DMS114 treated with DMSO at 0.1 percent for 48 hours (cell line): ENCODE results near the gene KCNE4.

Experiments used
- DNase-seq: peaks from one replicate; lab custom pipeline; 2025; ENCODE audit not compliant: unreplicated experiment; lab: John Stamatoyannopoulos, UW

KCNE4 gene

GRCh38 chr2:223083402-223084070 lies 31.5 kb downstream of the KCNE4 start:
- DNase-seq: no peak

- no peak for DNase-seq
Observed at GRCh38 chr2:223084873-223085272, 32.9 kb downstream of the KCNE4 start.

- no peak for DNase-seq
Observed at GRCh38 chr2:223086370-223086981, 34.5 kb downstream of the KCNE4 start.

- no peak for DNase-seq
Observed at GRCh38 chr2:223087466-223087865, 35.5 kb downstream of the KCNE4 start.

- no peak for DNase-seq
Observed at GRCh38 chr2:223088866-223089265, 36.9 kb downstream of the KCNE4 start.

GRCh38 chr2:223090039-223090438 lies 38.0 kb downstream of the KCNE4 start:
- DNase-seq: no peak

GRCh38 chr2:223090540-223091235 lies 38.7 kb downstream of the KCNE4 start:
- no peak for DNase-seq

- no peak for DNase-seq
Observed at GRCh38 chr2:223092667-223093066, 40.7 kb downstream of the KCNE4 start.

- no peak for DNase-seq
Observed at GRCh38 chr2:223093436-223094241, 41.6 kb downstream of the KCNE4 start.

GRCh38 chr2:223095207-223095606 lies 43.2 kb downstream of the KCNE4 start:
- no peak for DNase-seq

GRCh38 chr2:223096235-223096970 lies 44.4 kb downstream of the KCNE4 start:
- no peak for DNase-seq

GRCh38 chr2:223097888-223098383 lies 45.9 kb downstream of the KCNE4 start:
- DNase-seq: no peak

GRCh38 chr2:223099561-223099960 lies 47.6 kb downstream of the KCNE4 start:
- no peak for DNase-seq

GRCh38 chr2:223100061-223100511 lies 48.1 kb downstream of the KCNE4 start:
- no peak for DNase-seq

- DNase-seq: no peak
Observed at GRCh38 chr2:223101340-223102039, 49.5 kb downstream of the KCNE4 start.

- no peak for DNase-seq
Observed at GRCh38 chr2:223102040-223102400, 50.0 kb downstream of the KCNE4 start.

GRCh38 chr2:223102450-223102849 lies 50.5 kb downstream of the KCNE4 start:
- DNase-seq: no peak

- no peak for DNase-seq
Observed at GRCh38 chr2:223104336-223105132, 52.5 kb downstream of the KCNE4 start.
